ENCODE data around the gene KLHL6. TPM values are rescaled to one million over a fixed set of nuclear protein-coding genes. Genes with fewer than 3 reads are reported as not detected.

KLHL6 gene
- total RNA-seq, 1 donor from 2014 or later: not detected

GRCh38 chr3:183502237-183503181 is 53.0 kb downstream of the KLHL6 start:
- peak; percentile 20 for TF ChIP-seq CTCF (IDR thresholded peaks at IDR 0.05; ENCODE audit: insufficient read depth, low read length, poor library complexity, severe bottlenecking)
- no peak for DNase-seq (ENCODE audit: low read depth)
- H3K4me3 ChIP-seq (ENCODE audit: low read depth, low read length): no peak overlapping the region
- peaks cover 5% of the 10 kb centered on the region for H3K27me3 ChIP-seq (ENCODE audit: control insufficient read depth, insufficient read depth, low read length)
- H3K36me3 ChIP-seq (ENCODE audit: control insufficient read depth, insufficient read depth, low read length): no peaks in the 10 kb centered on the region

GRCh38 chr3:183500981-183501704 is 54.4 kb downstream of the KLHL6 start:
- TF ChIP-seq CTCF (IDR thresholded peaks at IDR 0.05; ENCODE audit: insufficient read depth, low read length, poor library complexity, severe bottlenecking): no peak
- Histone ChIP-seq H3K27me3 (ENCODE audit: control insufficient read depth, insufficient read depth, low read length) (peaks cover 5% of the 10 kb centered on the region), H3K4me3 (ENCODE audit: low read depth, low read length) (no peak overlapping the region), H3K36me3 (ENCODE audit: control insufficient read depth, insufficient read depth, low read length) (no peaks in the 10 kb centered on the region)
- DNase-seq (ENCODE audit: low read depth): no peak

- no peak for DNase-seq (ENCODE audit: low read depth)
These were observed 55.2 kb downstream of the KLHL6 start for GRCh38 chr3:183500319-183500718.

GRCh38 chr3:183498634-183499033 is 56.9 kb downstream of the KLHL6 start:
- Histone ChIP-seq H3K4me3 (ENCODE audit: low read depth, low read length) (no peak overlapping the region), H3K27me3 (ENCODE audit: control insufficient read depth, insufficient read depth, low read length) (peaks cover 3% of the 10 kb centered on the region), H3K36me3 (ENCODE audit: control insufficient read depth, insufficient read depth, low read length) (no peaks in the 10 kb centered on the region)
- DNase-seq (ENCODE audit: low read depth): no peak
- TF ChIP-seq CTCF (IDR thresholded peaks at IDR 0.05; ENCODE audit: insufficient read depth, low read length, poor library complexity, severe bottlenecking): no peak

More at GRCh38 chr3:183500319-183500718, 55.2 kb downstream of the KLHL6 start:
- TF ChIP-seq CTCF (IDR thresholded peaks at IDR 0.05; ENCODE audit: insufficient read depth, low read length, poor library complexity, severe bottlenecking): no peak
- Histone ChIP-seq H3K4me3 (ENCODE audit: low read depth, low read length) (no peak overlapping the region), H3K27me3 (ENCODE audit: control insufficient read depth, insufficient read depth, low read length) (peaks cover 5% of the 10 kb centered on the region), H3K36me3 (ENCODE audit: control insufficient read depth, insufficient read depth, low read length) (no peaks in the 10 kb centered on the region)

- Histone ChIP-seq H3K4me3 (ENCODE audit: low read depth, low read length) (no peak overlapping the region), H3K36me3 (ENCODE audit: control insufficient read depth, insufficient read depth, low read length) (no peaks in the 10 kb centered on the region), H3K27me3 (ENCODE audit: control insufficient read depth, insufficient read depth, low read length) (peaks cover 3% of the 10 kb centered on the region)
- no peak for DNase-seq (ENCODE audit: low read depth)
- TF ChIP-seq CTCF (IDR thresholded peaks at IDR 0.05; ENCODE audit: insufficient read depth, low read length, poor library complexity, severe bottlenecking): no peak
These were observed 58.2 kb downstream of the KLHL6 start for GRCh38 chr3:183497313-183497712.

All from kidney epithelial cell (primary cell).